HCT116 (cell line): ENCODE data around the gene B4GALT7. TPM values are rescaled to one million over a fixed set of nuclear protein-coding genes. Genes with fewer than 3 reads are reported as not detected.

ENCODE experiments used
- ATAC-seq: fragments of 200-7000 bp; cut with Tn5 transposase; 2 replicates; pipeline ENCODE4 v1.9.1; 2020; ENCODE audit warnings: mild to moderate bottlenecking, moderate library complexity
- BruUV-seq: library from RNA; stranded (reverse); fragments of 400-500 nt; replicated peaks from 2 replicates; lab custom pipeline; 2021; lab: Mats Ljungman, UMichigan
- CTCF ChIA-PET: fragments of 300-600 bp; sonication (Branson Sonifier 250); formaldehyde crosslinking; loops from one replicate; lab custom pipeline; 2021; ENCODE audit warnings: antibody characterized with exemption; lab: Charles Lee
- POLR2A ChIA-PET: fragments of 300-600, 350-600 bp; sonication (Branson Sonifier 250); formaldehyde crosslinking; loops from one replicate; lab custom pipeline; 2021; ENCODE audit warnings: antibody characterized with exemption; lab: Charles Lee
- RAD21 ChIA-PET, 2 experiments: fragments of 300-600 bp; sonication (Branson Sonifier 250); formaldehyde crosslinking; loops; one replicate each; lab custom pipeline; 2023; ENCODE audit warnings: low total read pairs in 2 of 2; ENCODE audit not compliant: uncharacterized antibody in 2 of 2, unreplicated experiment in 2 of 2, low non-redundant PET in 1 of 2; lab: Charles Lee
- DNase-seq: peaks from one replicate; pipeline ENCODE4 v3.0.0-alpha.2; 2010; ENCODE audit warnings: low read depth, low spot score
- H2AFZ ChIP-seq: fragments of 200-600 bp; shearing (Covaris generic), sonication (generic); 2 replicates; pipeline ENCODE4 v1.6.1; 2017; ENCODE audit warnings: low read depth, mixed run types, mixed read lengths, antibody characterized with exemption, low read length; ENCODE audit not compliant: poor library complexity, severe bottlenecking
- H3K27ac ChIP-seq: 2 replicates; pipeline ENCODE4 v1.5.1; 2012; ENCODE audit warnings: low read depth, low read length
- H3K27me3 ChIP-seq: fragments of 200-600 bp; sonication (generic); 2 replicates; pipeline ENCODE4 v1.6.1; 2016; ENCODE audit warnings: mixed run types, low read length, mixed read lengths; ENCODE audit not compliant: insufficient read depth
- H3K36me3 ChIP-seq, 2 experiments: fragments of 200-500 bp in 1 of 2; fragments of 200-600 bp in 1 of 2; sonication (Bioruptor generic) in 1 of 2; sonication (generic) in 1 of 2; 2 replicates each; pipeline versions ENCODE4 v1.5.1 to v1.6.1; 2014 to 2016; ENCODE audit warnings: low read length in 2 of 2, inconsistent platforms in 1 of 2, mixed read lengths in 1 of 2, mixed run types in 1 of 2; ENCODE audit not compliant: insufficient read depth in 2 of 2, control insufficient read depth in 1 of 2
- H3K4me1 ChIP-seq, 2 experiments: fragments of 200-600 bp in 1 of 2; sonication (generic) in 1 of 2; 2 replicates each; pipeline versions ENCODE4 v1.5.1 to v1.6.1; 2012 to 2017; ENCODE audit warnings: low read length in 2 of 2, inconsistent platforms in 1 of 2, mild to moderate bottlenecking in 1 of 2, mixed read lengths in 1 of 2, mixed run types in 1 of 2, moderate library complexity in 1 of 2; ENCODE audit not compliant: insufficient read depth in 2 of 2, control insufficient read depth in 1 of 2
- H3K4me2 ChIP-seq: fragments of 200-600 bp; sonication (generic); 2 replicates; pipeline ENCODE4 v1.6.1; 2017; ENCODE audit warnings: mixed run types, low read length, mixed read lengths
- H3K4me3 ChIP-seq, 2 experiments: fragments of 200-600 bp in 1 of 2; sonication (generic) in 1 of 2; replicated peaks in 1 of 2; 2 replicates each; pipeline ENCODE4 v1.5.1; 2011 to 2016; ENCODE audit warnings: low read length in 2 of 2, control low read depth in 1 of 2, low read depth in 1 of 2, mild to moderate bottlenecking in 1 of 2, mixed read lengths in 1 of 2, mixed run types in 1 of 2
- H3K79me2 ChIP-seq: fragments of 200-600 bp; sonication (generic); 2 replicates; pipeline ENCODE4 v1.6.1; 2017; ENCODE audit warnings: mild to moderate bottlenecking, mixed run types, low read length, moderate library complexity, mixed read lengths; ENCODE audit not compliant: insufficient read depth
- H3K9ac ChIP-seq: fragments of 200-600 bp; sonication (generic); 2 replicates; pipeline ENCODE4 v1.6.1; 2016; ENCODE audit warnings: low read length, mixed read lengths
- H3K9me2 ChIP-seq: fragments of 200-600 bp; sonication (generic), shearing (Covaris generic); 2 replicates; pipeline ENCODE4 v1.6.1; 2017; ENCODE audit warnings: mixed run types, mild to moderate bottlenecking, moderate library complexity; ENCODE audit not compliant: insufficient read depth
- H3K9me3 ChIP-seq, 2 experiments: fragments of 200-500 bp in 1 of 2; fragments of 200-600 bp in 1 of 2; sonication (Bioruptor generic) in 1 of 2; sonication (generic) in 1 of 2; 2 replicates each; pipeline ENCODE4 v1.6.1; 2014 to 2017; ENCODE audit warnings: low read length in 2 of 2, mixed read lengths in 2 of 2, inconsistent platforms in 1 of 2, low read depth in 1 of 2, mild to moderate bottlenecking in 1 of 2, mixed run types in 1 of 2, moderate library complexity in 1 of 2; ENCODE audit not compliant: control insufficient read depth in 1 of 2, insufficient read depth in 1 of 2
- H4K20me1 ChIP-seq: fragments of 200-600 bp; sonication (generic), shearing (Covaris generic); 2 replicates; pipeline ENCODE4 v1.6.1; 2017; ENCODE audit warnings: mixed run types, mild to moderate bottlenecking, moderate library complexity; ENCODE audit not compliant: insufficient read depth
- CBX3 ChIP-seq: IDR thresholded peaks from 2 replicates; pipeline ENCODE4 v1.6.1; 2012; ENCODE audit warnings: low read depth
- CEBPB ChIP-seq: IDR thresholded peaks from 2 replicates; pipeline ENCODE4 v1.6.1; 2012; ENCODE audit warnings: low read depth
- ELF1 ChIP-seq: IDR thresholded peaks from 2 replicates; pipeline ENCODE4 v1.6.1; 2012; ENCODE audit warnings: low read depth, borderline replicate concordance
- EZH2 ChIP-seq: fragments of 200-600 bp; sonication (generic); IDR thresholded peaks from 2 replicates; pipeline ENCODE4 v1.6.1; 2017; ENCODE audit warnings: antibody characterized with exemption, mixed run types
- JUND ChIP-seq: IDR thresholded peaks from 2 replicates; pipeline ENCODE4 v1.6.1; 2012
- RAD21 ChIP-seq: IDR thresholded peaks from 2 replicates; pipeline ENCODE4 v1.6.1; 2012; ENCODE audit warnings: low read depth, mild to moderate bottlenecking
- REST ChIP-seq: IDR thresholded peaks from 2 replicates; pipeline ENCODE4 v1.6.1; 2012; ENCODE audit warnings: low read depth
- SIN3A ChIP-seq: IDR thresholded peaks from 2 replicates; pipeline ENCODE4 v1.6.1; 2012; ENCODE audit warnings: low read depth
- SP1 ChIP-seq: IDR thresholded peaks from 2 replicates; pipeline ENCODE4 v1.6.1; 2012; ENCODE audit warnings: low read depth
- ZFX ChIP-seq: fragments of 450-650 bp; IDR thresholded peaks from 2 replicates; pipeline ENCODE4 v1.6.1; 2017
- ZNF274 ChIP-seq: fragments of 200-500 bp; sonication (Bioruptor generic); IDR thresholded peaks from 2 replicates; pipeline ENCODE4 v1.6.1; 2014; ENCODE audit warnings: mild to moderate bottlenecking, low read depth, low read length, inconsistent platforms
- intact Hi-C: fragments of 100-400 bp; cut with micrococcal nuclease; formaldehyde crosslinking; loops from 2 replicates; pipeline ENCODE4 v1.10.0; 2022
- total RNA-seq: library from RNA; stranded (reverse); gene quantifications from one replicate; pipeline ENCODE4 v1.2.1, GENCODE V29; 2021; ENCODE audit not compliant: unreplicated experiment
- TF ChIP-seq, protein P1 (sequence below): IDR thresholded peaks from 2 replicates; pipeline ENCODE4 v1.6.1; 2012

B4GALT7 gene
- total RNA-seq, 1 experiment from 2014 or later: 25.2 TPM

- TF ChIP-seq REST (no peak), ZNF274 (no peak), ZFX (no peak), CBX3 (no peak), SIN3A (no peak), RAD21 (no peak), EZH2 (no peak), SP1 (no peak), CEBPB (no peak), JUND (no peak), ELF1 (no peak)
- TF ChIP-seq, protein P1, sequence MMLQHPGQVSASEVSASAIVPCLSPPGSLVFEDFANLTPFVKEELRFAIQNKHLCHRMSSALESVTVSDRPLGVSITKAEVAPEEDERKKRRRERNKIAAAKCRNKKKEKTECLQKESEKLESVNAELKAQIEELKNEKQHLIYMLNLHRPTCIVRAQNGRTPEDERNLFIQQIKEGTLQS: no peak
- TF ChIP-seq, all 23 proteins: peak for 0
- H3K36me3 ChIP-seq: peaks cover 25 to 26% of the 10 kb centered on the region in 2 experiments; a peak in 3 of 4 replicates
- H3K9me2 ChIP-seq: no peaks in the 10 kb centered on the region
- ChIA-PET RAD21 (no interaction called here), CTCF (no interaction called here), POLR2A (interaction anchor here (2.1 kb wide), 1 partner anchor 11 kb away, joined by 6 read pairs; no protein-coding TSS in a partner anchor)
- no peaks in the 10 kb centered on the region for H3K9me3 ChIP-seq
- no peak overlapping the region for H2AFZ ChIP-seq
- H3K79me2 ChIP-seq: peaks cover 24% of the 10 kb centered on the region
- peak overlapping the region; percentile 86 for H3K9ac ChIP-seq
- H3K27me3 ChIP-seq: 0 out of 2 replicates have a peak, but pooled peaks cover 6% of the 10 kb centered on the region
- DNase-seq (no peak), ATAC-seq (no peak)
- no TSS peak for BruUV-seq
- peak overlapping the region; percentile 79 for H3K4me2 ChIP-seq
- H3K27ac ChIP-seq: peak overlapping the region; percentile 54
- H4K20me1 ChIP-seq: no peaks in the 10 kb centered on the region
- intact Hi-C loops: no loop called here
- peak overlapping the region; percentile 96 for H3K4me3 ChIP-seq
- H3K4me1 ChIP-seq: peaks cover 0 to 14% of the 10 kb centered on the region in 2 experiments; a peak in 2 of 4 replicates
Observed at GRCh38 chr5:177592905-177593304, 7.0 kb upstream of the B4GALT7 start.
